Measurements from ENCODE around the gene SIRT3. TPM values are rescaled to one million over a fixed set of nuclear protein-coding genes. Genes with fewer than 3 reads are reported as not detected.
A peak's percentile ranks its signal among the peaks of the same experiment; 100 is the strongest.

SIRT3 gene
- total RNA-seq, 1 donor from 2014 or later: 17.0 TPM

GRCh38 chr11:214083-214482 lies 22.1 kb downstream of the SIRT3 start:
- Mint-ChIP-seq H3K9me3 (no peaks in the 10 kb centered on the region), H3K27me3 (ENCODE audit: low read depth) (no peaks in the 10 kb centered on the region), H3K27ac (no peak overlapping the region), H3K4me3 (ENCODE audit: low read depth) (no peak overlapping the region), H3K36me3 (ENCODE audit: low read depth) (peaks cover 65% of the 10 kb centered on the region), H3K4me1 (ENCODE audit: low read depth) (peaks cover 12% of the 10 kb centered on the region)
- DNase-seq (ENCODE audit: low spot score): no peak
- intact Hi-C loops (cut with micrococcal nuclease): no loop called here

GRCh38 chr11:213111-213510 lies 23.0 kb downstream of the SIRT3 start:
- intact Hi-C loops (cut with micrococcal nuclease): no loop called here

GRCh38 chr11:212150-213100 lies 23.7 kb downstream of the SIRT3 start:
- no peak for DNase-seq (ENCODE audit: low spot score)
- peaks cover 73% of the 10 kb centered on the region for H3K36me3 Mint-ChIP-seq (ENCODE audit: low read depth)
- H3K27me3 Mint-ChIP-seq (ENCODE audit: low read depth): no peaks in the 10 kb centered on the region
- intact Hi-C loops (cut with micrococcal nuclease): no loop called here
- H3K9me3 Mint-ChIP-seq: no peaks in the 10 kb centered on the region
- peaks cover 10% of the 10 kb centered on the region for H3K4me1 Mint-ChIP-seq (ENCODE audit: low read depth)
- H3K27ac Mint-ChIP-seq: no peak overlapping the region
- no peak overlapping the region for H3K4me3 Mint-ChIP-seq (ENCODE audit: low read depth)

More at GRCh38 chr11:213111-213510, 23.0 kb downstream of the SIRT3 start:
- DNase-seq (ENCODE audit: low spot score): no peak
- Mint-ChIP-seq H3K4me3 (ENCODE audit: low read depth) (no peak overlapping the region), H3K27me3 (ENCODE audit: low read depth) (no peaks in the 10 kb centered on the region), H3K9me3 (no peaks in the 10 kb centered on the region), H3K4me1 (ENCODE audit: low read depth) (peaks cover 12% of the 10 kb centered on the region), H3K27ac (no peak overlapping the region), H3K36me3 (ENCODE audit: low read depth) (peaks cover 70% of the 10 kb centered on the region)

DNA sequence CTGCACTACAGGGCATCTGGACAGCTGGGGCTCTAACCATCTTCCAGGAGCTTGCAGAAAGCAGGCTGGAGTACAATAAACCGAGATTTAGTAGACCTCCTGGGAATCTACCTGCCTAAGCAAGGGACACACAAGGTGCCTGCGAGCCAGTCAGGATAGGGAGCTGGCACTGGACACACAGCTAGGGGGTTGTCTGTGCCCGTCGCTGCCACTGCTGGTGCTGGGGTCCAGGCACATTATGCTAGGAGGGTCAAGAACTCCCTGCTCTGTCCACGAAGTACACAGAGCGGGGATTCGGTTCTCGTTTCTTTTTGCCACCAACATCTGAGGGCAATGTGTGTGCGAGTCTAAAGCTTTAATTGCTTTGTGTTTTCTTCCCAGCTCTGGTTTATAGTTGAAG lies 24.4 kb downstream of the SIRT3 start:
- H3K4me1 Mint-ChIP-seq (ENCODE audit: low read depth): peaks cover 7% of the 10 kb centered on the region
- peaks cover 78% of the 10 kb centered on the region for H3K36me3 Mint-ChIP-seq (ENCODE audit: low read depth)
- no peak overlapping the region for H3K27ac Mint-ChIP-seq
- H3K27me3 Mint-ChIP-seq (ENCODE audit: low read depth): no peaks in the 10 kb centered on the region
- intact Hi-C loops (cut with micrococcal nuclease): no loop called here
- H3K4me3 Mint-ChIP-seq (ENCODE audit: low read depth): peak overlapping the region; percentile 45
- H3K9me3 Mint-ChIP-seq: no peaks in the 10 kb centered on the region
- no peak for DNase-seq (ENCODE audit: low spot score)

GRCh38 chr11:211295-211694 lies 24.8 kb downstream of the SIRT3 start:
- Mint-ChIP-seq H3K4me1 (ENCODE audit: low read depth) (peaks cover 7% of the 10 kb centered on the region), H3K36me3 (ENCODE audit: low read depth) (peaks cover 80% of the 10 kb centered on the region), H3K27me3 (ENCODE audit: low read depth) (no peaks in the 10 kb centered on the region), H3K9me3 (no peaks in the 10 kb centered on the region), H3K4me3 (ENCODE audit: low read depth) (peak overlapping the region; percentile 45), H3K27ac (no peak overlapping the region)
- DNase-seq (ENCODE audit: low spot score): no peak
- intact Hi-C loops (cut with micrococcal nuclease): no loop called here

GRCh38 chr11:210803-211180 lies 25.4 kb downstream of the SIRT3 start:
- Mint-ChIP-seq H3K4me3 (ENCODE audit: low read depth) (peak overlapping the region; percentile 45), H3K36me3 (ENCODE audit: low read depth) (peaks cover 77% of the 10 kb centered on the region), H3K4me1 (ENCODE audit: low read depth) (peaks cover 12% of the 10 kb centered on the region), H3K27ac (no peak overlapping the region), H3K27me3 (ENCODE audit: low read depth) (no peaks in the 10 kb centered on the region), H3K9me3 (no peaks in the 10 kb centered on the region)
- no peak for DNase-seq (ENCODE audit: low spot score)
- intact Hi-C loops (cut with micrococcal nuclease): no loop called here

GRCh38 chr11:210122-210802 lies 25.9 kb downstream of the SIRT3 start:
- Mint-ChIP-seq H3K27me3 (ENCODE audit: low read depth) (no peaks in the 10 kb centered on the region), H3K36me3 (ENCODE audit: low read depth) (peaks cover 77% of the 10 kb centered on the region), H3K9me3 (no peaks in the 10 kb centered on the region), H3K4me3 (ENCODE audit: low read depth) (peak overlapping the region; percentile 100), H3K4me1 (ENCODE audit: low read depth) (peaks cover 12% of the 10 kb centered on the region), H3K27ac (no peak overlapping the region)
- intact Hi-C loops (cut with micrococcal nuclease): no loop called here
- DNase-seq (ENCODE audit: low spot score): no peak

DNA sequence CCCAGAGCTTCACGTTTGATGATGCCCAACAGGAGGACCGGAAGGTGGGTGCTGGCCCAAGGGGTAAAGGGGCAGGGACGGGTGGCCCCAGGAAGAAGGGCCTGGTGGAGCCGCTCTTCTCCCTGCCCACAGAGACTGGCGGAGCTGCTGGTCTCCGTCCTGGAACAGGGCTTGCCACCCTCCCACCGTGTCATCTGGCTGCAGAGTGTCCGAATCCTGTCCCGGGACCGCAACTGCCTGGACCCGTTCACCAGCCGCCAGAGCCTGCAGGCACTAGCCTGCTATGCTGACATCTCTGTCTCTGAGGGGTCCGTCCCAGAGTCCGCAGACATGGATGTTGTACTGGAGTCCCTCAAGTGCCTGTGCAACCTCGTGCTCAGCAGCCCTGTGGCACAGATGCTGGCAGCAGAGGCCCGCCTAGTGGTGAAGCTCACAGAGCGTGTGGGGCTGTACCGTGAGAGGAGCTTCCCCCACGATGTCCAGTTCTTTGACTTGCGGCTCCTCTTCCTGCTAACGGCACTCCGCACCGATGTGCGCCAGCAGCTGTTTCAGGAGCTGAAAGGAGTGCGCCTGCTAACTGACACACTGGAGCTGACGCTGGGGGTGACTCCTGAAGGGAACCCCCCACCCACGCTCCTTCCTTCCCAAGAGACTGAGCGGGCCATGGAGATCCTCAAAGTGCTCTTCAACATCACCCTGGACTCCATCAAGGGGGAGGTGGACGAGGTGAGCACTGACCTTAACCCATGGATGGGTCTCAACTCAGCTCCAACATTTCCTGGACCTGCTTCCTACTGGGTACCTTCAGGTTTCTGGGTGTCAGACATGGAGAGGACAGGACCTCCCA lies 26.6 kb downstream of the SIRT3 start:
- H3K27ac Mint-ChIP-seq: peak overlapping the region; percentile 100
- intact Hi-C loops (cut with micrococcal nuclease): loop anchor here (5.0 kb wide), 3 partner anchors 103 to 608 kb away; partner anchors contain the start of genes IFITM1 and PNPLA2
- no peaks in the 10 kb centered on the region for H3K9me3 Mint-ChIP-seq
- no peaks in the 10 kb centered on the region for H3K27me3 Mint-ChIP-seq (ENCODE audit: low read depth)
- peaks cover 76% of the 10 kb centered on the region for H3K36me3 Mint-ChIP-seq (ENCODE audit: low read depth)
- H3K4me3 Mint-ChIP-seq (ENCODE audit: low read depth): peak overlapping the region; percentile 100
- DNase-seq (ENCODE audit: low spot score): no peak
- peaks cover 12% of the 10 kb centered on the region for H3K4me1 Mint-ChIP-seq (ENCODE audit: low read depth)

GRCh38 chr11:208917-209260 lies 27.3 kb downstream of the SIRT3 start:
- Mint-ChIP-seq H3K27ac (peak overlapping the region; percentile 100), H3K27me3 (ENCODE audit: low read depth) (no peaks in the 10 kb centered on the region), H3K36me3 (ENCODE audit: low read depth) (peaks cover 78% of the 10 kb centered on the region), H3K4me3 (ENCODE audit: low read depth) (peak overlapping the region; percentile 100), H3K9me3 (no peaks in the 10 kb centered on the region), H3K4me1 (ENCODE audit: low read depth) (peaks cover 13% of the 10 kb centered on the region)
- intact Hi-C loops (cut with micrococcal nuclease): loop anchor here (1.0 to 5.0 kb wide), 4 partner anchors 60 to 608 kb away; partner anchors contain the start of genes IFITM1 and PNPLA2
- no peak for DNase-seq (ENCODE audit: low spot score)

GRCh38 chr11:208181-208916 lies 27.8 kb downstream of the SIRT3 start:
- peaks cover 16% of the 10 kb centered on the region for H3K4me1 Mint-ChIP-seq (ENCODE audit: low read depth)
- peak; percentile 82 for DNase-seq (ENCODE audit: low spot score)
- H3K36me3 Mint-ChIP-seq (ENCODE audit: low read depth): peaks cover 78% of the 10 kb centered on the region
- H3K9me3 Mint-ChIP-seq: no peaks in the 10 kb centered on the region
- no peaks in the 10 kb centered on the region for H3K27me3 Mint-ChIP-seq (ENCODE audit: low read depth)
- peak overlapping the region; percentile 100 for H3K27ac Mint-ChIP-seq
- peak overlapping the region; percentile 100 for H3K4me3 Mint-ChIP-seq (ENCODE audit: low read depth)
- intact Hi-C loops (cut with micrococcal nuclease): loop anchor here (1.0 to 5.0 kb wide), 4 partner anchors 61 to 609 kb away; partner anchors contain the start of genes IFITM1 and PNPLA2

DNA sequence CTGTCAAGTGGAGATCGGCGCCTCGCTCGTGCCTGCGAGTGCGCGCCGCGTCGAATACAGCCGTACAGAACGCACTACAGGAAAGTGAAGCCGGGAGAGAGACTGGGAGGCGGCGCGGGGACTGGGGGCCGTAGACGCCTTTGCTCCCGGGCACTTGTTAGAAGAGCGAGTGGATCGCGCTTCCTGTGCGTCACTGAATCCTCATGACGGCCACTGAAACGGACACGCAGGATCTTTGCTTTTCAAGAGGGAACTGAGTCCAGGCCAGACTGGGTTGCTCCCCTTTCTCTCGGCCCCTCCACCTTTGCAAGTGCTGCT lies 28.3 kb downstream of the SIRT3 start:
- intact Hi-C loops (cut with micrococcal nuclease): loop anchor here (1.0 to 5.0 kb wide), 7 partner anchors 28 to 609 kb away; partner anchors contain the start of genes IFITM1, PNPLA2, PSMD13 and RNH1
- H3K9me3 Mint-ChIP-seq: no peaks in the 10 kb centered on the region
- H3K36me3 Mint-ChIP-seq (ENCODE audit: low read depth): peaks cover 78% of the 10 kb centered on the region
- H3K4me1 Mint-ChIP-seq (ENCODE audit: low read depth): peaks cover 22% of the 10 kb centered on the region
- DNase-seq (ENCODE audit: low spot score): no peak
- peak overlapping the region; percentile 100 for H3K27ac Mint-ChIP-seq
- no peaks in the 10 kb centered on the region for H3K27me3 Mint-ChIP-seq (ENCODE audit: low read depth)
- peak overlapping the region; percentile 100 for H3K4me3 Mint-ChIP-seq (ENCODE audit: low read depth)
